GM23338 (cell line): Measurements from ENCODE around the gene AGO1.

ENCODE experiments used
- CTCF ChIP-seq, 2 experiments: fragments of 200-600 bp in 1 of 2; sonication (generic) in 1 of 2; conservative IDR thresholded peaks; 2 replicates each; pipeline versions ENCODE4 v1.5.1 to v1.6.1; 2016 to 2017; ENCODE audit warnings: antibody characterized with exemption in 2 of 2, low read depth in 2 of 2, mild to moderate bottlenecking in 2 of 2, moderate library complexity in 1 of 2
- EZH2 ChIP-seq: fragments of 200-600 bp; sonication (generic); IDR thresholded peaks from one replicate; pipeline ENCODE4 v1.8.0; 2017; ENCODE audit warnings: antibody characterized with exemption, mild to moderate bottlenecking, low read depth; ENCODE audit not compliant: unreplicated experiment
- POLR2AphosphoS5 ChIP-seq: IDR thresholded peaks from 2 replicates; pipeline ENCODE4 v1.6.1; 2016; ENCODE audit warnings: antibody characterized with exemption, low read depth

GRCh38 chr1:35864813-35865212 lies 18.2 kb upstream of the AGO1 start:
- TF ChIP-seq POLR2AphosphoS5 = no peak
- TF ChIP-seq CTCF (conservative IDR thresholded peaks at IDR 0.05; ENCODE audit: low read depth in 2 of 2) = no peak
- TF ChIP-seq EZH2 = no peak
